Gastrocnemius medialis (tissue), 4 donors: ENCODE data around the gene BDNF. TPM values are rescaled to one million over a fixed set of nuclear protein-coding genes. Genes with fewer than 3 reads are reported as not detected.

ENCODE experiments used
- ATAC-seq, 2 donors: fragments of 150-250 bp; one replicate each; pipeline ENCODE4 v1.9.1; 2016
- DNase-seq, 2 donors: peaks; one replicate each; pipeline ENCODE4 v3.0.0-alpha.2; 2019
- H3K27ac ChIP-seq, 4 donors: fragments of 200-600 bp; sonication (generic); 1 replicate in 1 of 4; 2 replicates in 3 of 4; pipeline ENCODE4 v1.5.1; 2016 to 2018; ENCODE audit warnings: mild to moderate bottlenecking in 2 of 4, moderate library complexity in 1 of 4
- H3K27me3 ChIP-seq, 3 donors: fragments of 200-600 bp; sonication (generic) in 2 of 3; 1 replicate in 1 of 3; 2 replicates in 2 of 3; pipeline versions ENCODE4 v1.5.1 to v1.6.0; 2016 to 2019; ENCODE audit warnings: mild to moderate bottlenecking in 1 of 3, moderate library complexity in 1 of 3
- H3K36me3 ChIP-seq, 2 donors: fragments of 200-600 bp; sonication (generic) in 1 of 2; one replicate each; pipeline ENCODE4 v1.5.1; 2017 to 2018
- H3K4me1 ChIP-seq, 2 donors: fragments of 200-600 bp; sonication (generic) in 1 of 2; one replicate each; pipeline ENCODE4 v1.5.1; 2016 to 2017; ENCODE audit warnings: mild to moderate bottlenecking in 2 of 2
- H3K4me3 ChIP-seq, 4 donors: fragments of 200-600 bp; sonication (generic) in 3 of 4; 1 replicate in 1 of 4; 2 replicates in 3 of 4; pipeline ENCODE4 v1.5.1; 2016 to 2019; ENCODE audit warnings: mild to moderate bottlenecking in 2 of 4
- H3K9me3 ChIP-seq, 3 donors: fragments of 200-600 bp; sonication (generic) in 2 of 3; 1 replicate in 1 of 3; 2 replicates in 2 of 3; pipeline ENCODE4 v1.5.1; 2016 to 2019
- POLR2A ChIP-seq, 2 donors: fragments of 450-650 bp; IDR thresholded peaks; one replicate each; pipeline ENCODE4 v1.6.1; 2017; ENCODE audit warnings: antibody characterized with exemption in 2 of 2, mild to moderate bottlenecking in 2 of 2, moderate library complexity in 2 of 2
- in situ Hi-C, 4 donors: fragments of 200-750 bp; cut with MboI; loops; one replicate each; pipeline versions ENCODE4 v1.15.0 to v1.8.0; 2017; ENCODE audit warnings: low sequenced_read_pairs in 4 of 4
- intact Hi-C: fragments of 100-400 bp; cut with DNase I; formaldehyde crosslinking; loops from one replicate; pipeline ENCODE4 v1.15.1; 2023; ENCODE audit warnings: low total_unique reads
- total RNA-seq, 4 donors: library from RNA; depleted of rRNA; stranded (reverse); fragments of >200 nt; gene quantifications; one replicate each; pipeline versions ENCODE4 v1.1.0 to v1.2.3, GENCODE V29; 2016
- TF ChIP-seq, protein P1 (sequence below), 5 experiments: fragments of 450-650 bp in 3 of 5; fragments of 200-600 bp in 2 of 5; sonication (generic) in 2 of 5; IDR thresholded peaks in 4 of 5; conservative IDR thresholded peaks in 1 of 5; 1 replicate in 4 of 5; 2 replicates in 1 of 5; pipeline ENCODE4 v1.5.1; 2016 to 2019; ENCODE audit warnings: antibody characterized with exemption in 5 of 5, mild to moderate bottlenecking in 3 of 5, moderate library complexity in 3 of 5

Gene BDNF
- total RNA-seq, 4 donors from 2014 or later: 0.09 TPM; not detected in 3

DNA sequence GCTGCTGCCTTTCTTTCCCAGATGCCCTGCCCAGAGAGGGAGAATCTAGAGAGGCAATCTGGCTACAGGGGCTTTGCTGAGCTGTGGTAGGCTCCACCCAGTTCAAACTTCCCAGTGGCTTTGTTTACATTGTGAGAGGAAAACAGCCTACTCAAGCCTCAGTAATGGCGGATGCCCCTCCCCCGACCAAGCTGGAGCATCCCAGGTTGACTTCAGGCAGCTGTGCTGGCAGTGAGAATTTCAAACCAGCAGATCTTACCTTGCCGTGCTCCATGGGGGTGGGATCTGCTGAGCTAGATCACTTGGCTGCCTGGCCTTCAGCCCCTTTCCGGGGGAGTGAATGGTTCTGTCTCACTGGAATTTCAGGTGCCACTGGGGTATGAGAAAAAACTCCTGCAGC, 12.2 kb downstream of the BDNF start:
- no peak for TF ChIP-seq POLR2A (IDR thresholded peaks at IDR 0.05)
- TF ChIP-seq, protein P1, sequence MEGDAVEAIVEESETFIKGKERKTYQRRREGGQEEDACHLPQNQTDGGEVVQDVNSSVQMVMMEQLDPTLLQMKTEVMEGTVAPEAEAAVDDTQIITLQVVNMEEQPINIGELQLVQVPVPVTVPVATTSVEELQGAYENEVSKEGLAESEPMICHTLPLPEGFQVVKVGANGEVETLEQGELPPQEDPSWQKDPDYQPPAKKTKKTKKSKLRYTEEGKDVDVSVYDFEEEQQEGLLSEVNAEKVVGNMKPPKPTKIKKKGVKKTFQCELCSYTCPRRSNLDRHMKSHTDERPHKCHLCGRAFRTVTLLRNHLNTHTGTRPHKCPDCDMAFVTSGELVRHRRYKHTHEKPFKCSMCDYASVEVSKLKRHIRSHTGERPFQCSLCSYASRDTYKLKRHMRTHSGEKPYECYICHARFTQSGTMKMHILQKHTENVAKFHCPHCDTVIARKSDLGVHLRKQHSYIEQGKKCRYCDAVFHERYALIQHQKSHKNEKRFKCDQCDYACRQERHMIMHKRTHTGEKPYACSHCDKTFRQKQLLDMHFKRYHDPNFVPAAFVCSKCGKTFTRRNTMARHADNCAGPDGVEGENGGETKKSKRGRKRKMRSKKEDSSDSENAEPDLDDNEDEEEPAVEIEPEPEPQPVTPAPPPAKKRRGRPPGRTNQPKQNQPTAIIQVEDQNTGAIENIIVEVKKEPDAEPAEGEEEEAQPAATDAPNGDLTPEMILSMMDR (IDR thresholded peaks at IDR 0.05 in 4 of 5, conservative IDR thresholded peaks at IDR 0.05 in 1 of 5): no peak
- Histone ChIP-seq H3K36me3 (no peaks in the 10 kb centered on the region), H3K4me3 (no peak overlapping the region), H3K27me3 (no peaks in the 10 kb centered on the region), H3K9me3 (no peaks in the 10 kb centered on the region), H3K27ac (no peak overlapping the region), H3K4me1 (no peaks in the 10 kb centered on the region)
- in situ Hi-C loops: loop anchor here in 1 of 4 donors (25.0 kb wide), 1 partner anchor 849 kb away; no protein-coding TSS in a partner anchor
- intact Hi-C loops: no loop called here
- no peak for ATAC-seq
- DNase-seq: no peak

DNA sequence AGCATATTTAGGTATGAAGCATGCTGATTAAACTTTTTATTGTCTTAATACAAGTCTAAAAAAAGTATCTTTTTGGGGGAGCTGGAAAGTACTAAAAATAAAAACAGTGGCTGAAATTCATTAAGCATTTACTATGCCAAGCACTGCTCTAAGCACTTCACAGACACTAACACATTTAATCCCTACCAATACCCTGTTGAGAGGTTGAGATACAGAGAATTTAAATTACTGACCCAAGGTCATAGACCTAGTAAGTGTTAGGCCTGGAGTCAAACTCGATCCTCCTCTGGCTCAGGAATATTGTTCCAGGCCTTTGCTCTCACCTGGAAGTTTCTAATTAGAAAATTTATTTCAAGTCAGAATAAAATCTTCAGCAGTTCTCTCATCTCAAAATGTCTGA, 18.6 kb downstream of the BDNF start:
- H3K36me3 ChIP-seq: no peaks in the 10 kb centered on the region
- H3K4me1 ChIP-seq: no peaks in the 10 kb centered on the region
- intact Hi-C loops: no loop called here
- TF ChIP-seq POLR2A (IDR thresholded peaks at IDR 0.05): no peak
- TF ChIP-seq, protein P1 (IDR thresholded peaks at IDR 0.05 in 4 of 5, conservative IDR thresholded peaks at IDR 0.05 in 1 of 5): no peak
- no peaks in the 10 kb centered on the region for H3K27me3 ChIP-seq
- no peaks in the 10 kb centered on the region for H3K9me3 ChIP-seq
- ATAC-seq: no peak
- no peak overlapping the region for H3K4me3 ChIP-seq
- in situ Hi-C loops: loop anchor here in 1 of 4 donors (25.0 kb wide), 1 partner anchor 856 kb away; no protein-coding TSS in a partner anchor
- no peak overlapping the region for H3K27ac ChIP-seq
- DNase-seq: no peak

DNA sequence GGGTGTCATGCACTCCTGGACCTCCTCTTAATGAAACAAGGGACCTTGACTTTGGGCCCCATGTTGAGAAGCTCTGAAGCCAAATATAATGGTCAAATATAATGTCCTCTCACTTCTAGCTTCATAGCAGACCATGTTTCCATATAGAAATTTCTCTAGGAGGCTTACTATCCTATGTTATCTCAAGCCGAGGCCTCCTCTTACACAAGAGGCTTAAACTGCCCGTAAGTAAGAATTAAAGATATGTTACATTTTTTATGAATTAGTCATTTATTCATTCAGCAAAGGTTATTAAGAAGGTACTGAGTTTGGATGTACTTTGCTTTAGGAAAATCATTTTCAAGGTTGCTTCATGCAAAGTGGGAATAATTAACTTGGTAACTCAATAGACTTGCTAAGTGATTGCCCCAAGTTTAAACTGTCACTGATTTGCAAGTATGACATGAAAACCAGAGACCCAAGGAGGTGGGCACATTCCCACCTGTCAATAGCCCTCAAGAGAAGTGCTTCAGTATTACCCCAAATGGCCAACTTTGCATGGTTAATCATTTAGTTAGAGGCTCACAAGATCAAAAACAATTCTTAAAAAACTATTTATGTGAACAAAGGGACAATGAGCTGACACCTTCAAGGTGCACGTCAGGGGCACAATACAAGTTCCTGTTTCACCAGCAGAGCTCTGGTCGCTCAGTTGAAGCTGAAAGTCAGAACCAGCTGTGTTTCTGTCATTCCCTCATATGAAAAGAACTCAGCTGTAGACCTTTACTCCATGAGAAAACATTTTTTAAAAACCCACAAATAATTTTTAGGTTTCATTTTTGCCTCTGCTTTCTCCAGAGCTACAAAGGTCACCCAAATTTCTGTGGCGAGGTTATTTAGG, 20.9 kb downstream of the BDNF start:
- H3K36me3 ChIP-seq: no peaks in the 10 kb centered on the region
- intact Hi-C loops (no loop called here), in situ Hi-C loops (loop anchor here in 1 of 4 donors (25.0 kb wide), 1 partner anchor 858 kb away; no protein-coding TSS in a partner anchor)
- H3K4me1 ChIP-seq: no peaks in the 10 kb centered on the region
- no peak for ATAC-seq
- no peaks in the 10 kb centered on the region for H3K9me3 ChIP-seq
- H3K27me3 ChIP-seq: no peaks in the 10 kb centered on the region
- no peak for DNase-seq
- H3K27ac ChIP-seq: no peak overlapping the region
- TF ChIP-seq POLR2A (IDR thresholded peaks at IDR 0.05): no peak
- TF ChIP-seq, protein P1 (IDR thresholded peaks at IDR 0.05 in 4 of 5, conservative IDR thresholded peaks at IDR 0.05 in 1 of 5): no peak
- H3K4me3 ChIP-seq: no peak overlapping the region

DNA sequence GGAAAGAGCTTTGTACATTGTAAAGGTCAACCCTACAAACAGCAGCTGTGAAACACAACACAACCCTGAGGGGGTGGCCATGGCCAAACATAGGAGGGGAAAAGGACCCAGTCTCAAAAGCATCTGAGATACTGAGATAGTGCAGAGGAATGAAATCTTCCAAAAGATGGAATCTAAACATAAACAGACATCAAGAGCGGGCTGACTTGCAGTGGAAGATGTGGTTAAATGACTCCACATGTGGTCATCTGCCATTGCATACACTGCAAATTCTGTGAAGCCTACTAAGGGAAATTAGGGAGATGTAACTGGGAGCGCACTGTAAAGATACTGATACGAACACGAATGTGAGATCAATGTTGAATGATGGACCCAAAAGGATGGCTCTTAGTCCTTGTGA, 22.0 kb downstream of the BDNF start:
- H3K9me3 ChIP-seq: no peaks in the 10 kb centered on the region
- intact Hi-C loops (no loop called here), in situ Hi-C loops (loop anchor here in 1 of 4 donors (25.0 kb wide), 1 partner anchor 859 kb away; no protein-coding TSS in a partner anchor)
- ATAC-seq (no peak), DNase-seq (no peak)
- no peaks in the 10 kb centered on the region for H3K4me1 ChIP-seq
- TF ChIP-seq, protein P1 (IDR thresholded peaks at IDR 0.05 in 4 of 5, conservative IDR thresholded peaks at IDR 0.05 in 1 of 5): no peak
- no peak for TF ChIP-seq POLR2A (IDR thresholded peaks at IDR 0.05)
- H3K4me3 ChIP-seq: no peak overlapping the region
- no peaks in the 10 kb centered on the region for H3K36me3 ChIP-seq
- no peaks in the 10 kb centered on the region for H3K27me3 ChIP-seq
- H3K27ac ChIP-seq: no peak overlapping the region
